ENCODE data around the gene TIGD7. TPM values are rescaled to one million over a fixed set of nuclear protein-coding genes. Genes with fewer than 3 reads are reported as not detected.

Gene TIGD7
- total and polyA plus RNA-seq, 2 of the 13 experiments (the other 11 are each of a cell fraction or from before 2014, with no cell fraction given), result not detected

DNA sequence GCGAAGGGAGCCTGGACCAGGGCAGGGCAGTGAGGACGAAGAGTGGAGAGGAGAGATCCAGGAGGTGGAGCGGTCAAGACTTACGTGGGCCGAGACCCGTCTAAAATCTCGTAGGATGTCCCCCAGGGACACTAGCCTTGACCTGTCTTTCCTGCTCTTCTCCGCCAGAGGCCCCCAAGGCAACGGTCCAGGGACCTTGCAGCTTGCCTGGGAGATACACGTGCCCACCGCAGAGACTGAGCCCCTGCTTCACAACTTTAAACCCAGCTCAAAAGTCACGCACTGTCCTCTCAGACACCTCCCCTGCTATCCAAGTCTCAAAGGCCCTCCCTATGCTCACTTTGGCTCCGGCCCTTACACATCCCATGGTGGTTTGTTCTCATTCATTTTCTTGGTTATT, 9.4 kb downstream of the TIGD7 start:
- Histone ChIP-seq H3K27ac (ENCODE audit: extremely low read length, insufficient read depth, low read length) (no peak overlapping the region), H3K27me3 (ENCODE audit: control insufficient read depth in 1 of 2, insufficient read depth in 2 of 2, low read length in 2 of 2) (no peaks in the 10 kb centered on the region), H3K79me2 (ENCODE audit: insufficient read depth, low read length) (peaks cover 14% of the 10 kb centered on the region), H3K4me3 (replicated peaks in 1 of 3; ENCODE audit: insufficient read depth in 1 of 3, low read depth in 2 of 3, low read length in 3 of 3) (no peak overlapping the region), H3K36me3 (replicated peaks in 1 of 2; ENCODE audit: control insufficient read depth in 1 of 2, insufficient read depth in 2 of 2, low read length in 2 of 2) (peaks cover 8 to 22% of the 10 kb centered on the region in 2 experiments), H3K4me1 (ENCODE audit: insufficient read depth, low read length) (peaks cover 7% of the 10 kb centered on the region), H3K4me2 (ENCODE audit: low read depth, low read length) (no peak overlapping the region), H3K9ac (ENCODE audit: insufficient read depth, low read depth, low read length) (no peak overlapping the region), H2AFZ (ENCODE audit: low read length) (no peak overlapping the region), H4K20me1 (ENCODE audit: insufficient read depth, low read length) (no peaks in the 10 kb centered on the region), H3K9me3 (ENCODE audit: low read length) (no peaks in the 10 kb centered on the region)
- in situ Hi-C loops (cut with HindIII; ENCODE audit: extremely low pct_ligation_motif_present, low pct_unique_long_range_greater_than_20kb) (no loop called here), intact Hi-C loops (cut with micrococcal nuclease; ENCODE audit: unreplicated experiment) (no loop called here)
- 96% methylated on average over 10 of the region's 13 CpGs for WGBS (ENCODE audit: low lambda C conversion rate)
- DNase-seq (ENCODE audit: low spot score), result no peak
- ATAC-seq, result peak; percentile 23; the same call in 1 of the 3 replicates
- ChIA-PET POLR2A (interaction anchor here (0.8 kb wide), 1 partner anchor 13 kb away, joined by 3 read pairs; the partner anchor contains the start of gene ZNF263), CTCF (ENCODE audit: low intra/inter-chr PET ratio, low total read pairs) (no interaction called here)
- no TSS peak for BruUV-seq (replicated peaks)
- FAIRE-seq, result no peak
- TF ChIP-seq HIVEP1 (CRISPR knock-in tag; IDR thresholded peaks at IDR 0.05), result no peak
- no peak for TF ChIP-seq ZSCAN12 (CRISPR knock-in tag; IDR thresholded peaks at IDR 0.05)
- TF ChIP-seq ZNF224 (CRISPR knock-in tag; IDR thresholded peaks at IDR 0.05), result no peak
- no peak for TF ChIP-seq SETDB1 (CRISPR knock-in tag; IDR thresholded peaks at IDR 0.05; ENCODE audit: borderline replicate concordance)
- TF ChIP-seq RFXAP (CRISPR knock-in tag; IDR thresholded peaks at IDR 0.05; ENCODE audit: borderline replicate concordance), result no peak
- TF ChIP-seq ZNF17 (CRISPR knock-in tag; IDR thresholded peaks at IDR 0.05), result no peak
- no peak for TF ChIP-seq SMC3 (IDR thresholded peaks at IDR 0.05; ENCODE audit: low read length)
- no peak for TF ChIP-seq MXD4 (CRISPR knock-in tag; IDR thresholded peaks at IDR 0.05)
- TF ChIP-seq, protein P1, sequence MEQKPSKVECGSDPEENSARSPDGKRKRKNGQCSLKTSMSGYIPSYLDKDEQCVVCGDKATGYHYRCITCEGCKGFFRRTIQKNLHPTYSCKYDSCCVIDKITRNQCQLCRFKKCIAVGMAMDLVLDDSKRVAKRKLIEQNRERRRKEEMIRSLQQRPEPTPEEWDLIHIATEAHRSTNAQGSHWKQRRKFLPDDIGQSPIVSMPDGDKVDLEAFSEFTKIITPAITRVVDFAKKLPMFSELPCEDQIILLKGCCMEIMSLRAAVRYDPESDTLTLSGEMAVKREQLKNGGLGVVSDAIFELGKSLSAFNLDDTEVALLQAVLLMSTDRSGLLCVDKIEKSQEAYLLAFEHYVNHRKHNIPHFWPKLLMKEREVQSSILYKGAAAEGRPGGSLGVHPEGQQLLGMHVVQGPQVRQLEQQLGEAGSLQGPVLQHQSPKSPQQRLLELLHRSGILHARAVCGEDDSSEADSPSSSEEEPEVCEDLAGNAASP (CRISPR knock-in tag; IDR thresholded peaks at IDR 0.05; ENCODE audit: borderline replicate concordance), result no peak
- TF ChIP-seq CERS6 (CRISPR knock-in tag; IDR thresholded peaks at IDR 0.05), result no peak
- TF ChIP-seq BRCA1 (CRISPR knock-in tag; IDR thresholded peaks at IDR 0.05), result no peak
- TF ChIP-seq ZNF333 (CRISPR knock-in tag; IDR thresholded peaks at IDR 0.05; ENCODE audit: borderline replicate concordance), result no peak
- TF ChIP-seq ZNF709 (CRISPR knock-in tag; IDR thresholded peaks at IDR 0.05), result no peak
- TF ChIP-seq ZHX2 (IDR thresholded peaks at IDR 0.05; ENCODE audit: low read depth), result no peak
- no peak for TF ChIP-seq ZHX2 (CRISPR knock-in tag; IDR thresholded peaks at IDR 0.05; ENCODE audit: borderline replicate concordance)

Measured in HepG2 (cell line).